Brain pericyte (primary cell): ENCODE results near the gene CFAP20DC.

Source experiments
- DNase-seq: peaks from one replicate; pipeline ENCODE4 v3.0.0-alpha.2; 2012; ENCODE audit warnings: low read depth, low spot score

Gene CFAP20DC

DNA sequence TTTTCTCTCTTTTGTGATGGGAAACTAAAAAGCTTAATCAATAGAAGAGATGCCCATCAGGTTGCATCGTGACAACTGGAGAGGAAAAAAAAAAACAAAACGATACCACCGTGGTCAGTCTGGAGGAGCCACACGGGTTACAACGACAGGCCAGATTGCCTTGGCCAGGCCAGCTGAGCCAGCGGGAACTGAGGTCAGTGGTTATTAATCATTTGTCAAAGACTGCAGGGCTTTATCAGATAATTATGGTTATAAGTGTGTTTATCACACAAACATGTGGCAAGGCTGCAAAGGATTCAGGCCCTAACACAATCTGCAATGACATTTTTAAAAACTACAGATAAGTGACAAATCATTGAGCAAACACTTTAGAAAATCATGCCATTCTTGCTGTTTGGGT lies 248.3 kb downstream of the CFAP20DC start:
- DNase-seq: no peak

DNA sequence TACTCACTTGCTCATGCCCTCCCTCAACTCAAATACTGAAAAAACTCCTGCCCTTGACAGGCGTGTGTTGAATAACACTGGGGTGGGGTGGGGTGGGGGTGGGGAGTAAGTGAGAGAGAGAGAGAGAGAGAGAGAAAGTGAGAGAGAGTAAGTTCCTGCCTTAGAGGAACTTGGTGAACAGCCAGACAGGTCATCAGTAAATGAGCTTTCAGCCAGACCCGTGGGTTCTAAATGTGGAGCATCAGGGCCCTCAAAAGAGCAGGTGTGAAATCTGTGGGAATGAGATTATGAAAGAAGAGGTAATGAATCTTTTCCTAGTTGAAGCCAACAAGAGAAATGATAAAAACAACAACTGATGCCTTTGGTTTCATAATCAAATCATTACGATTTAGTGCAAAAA lies 248.9 kb downstream of the CFAP20DC start:
- no peak for DNase-seq

DNA sequence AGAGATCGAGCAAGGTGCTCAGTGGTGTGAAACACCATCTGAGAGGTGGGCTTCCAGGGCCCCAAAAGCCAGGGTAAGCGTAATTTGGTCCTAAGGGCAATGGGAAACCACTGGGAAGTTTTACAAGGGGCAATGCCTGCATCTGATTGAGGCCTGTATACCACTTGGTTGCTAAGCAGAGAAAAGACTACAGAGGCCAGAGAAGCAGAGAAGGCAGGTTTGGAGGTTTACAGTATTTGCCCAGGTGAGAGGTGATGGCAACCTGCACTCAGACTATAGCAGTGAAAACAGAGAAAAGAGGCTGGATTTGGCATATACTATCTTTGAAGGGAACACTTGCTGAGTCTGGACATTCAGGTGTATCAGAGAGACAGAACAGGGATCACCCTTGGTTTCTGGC lies 249.8 kb downstream of the CFAP20DC start:
- no peak for DNase-seq

DNA sequence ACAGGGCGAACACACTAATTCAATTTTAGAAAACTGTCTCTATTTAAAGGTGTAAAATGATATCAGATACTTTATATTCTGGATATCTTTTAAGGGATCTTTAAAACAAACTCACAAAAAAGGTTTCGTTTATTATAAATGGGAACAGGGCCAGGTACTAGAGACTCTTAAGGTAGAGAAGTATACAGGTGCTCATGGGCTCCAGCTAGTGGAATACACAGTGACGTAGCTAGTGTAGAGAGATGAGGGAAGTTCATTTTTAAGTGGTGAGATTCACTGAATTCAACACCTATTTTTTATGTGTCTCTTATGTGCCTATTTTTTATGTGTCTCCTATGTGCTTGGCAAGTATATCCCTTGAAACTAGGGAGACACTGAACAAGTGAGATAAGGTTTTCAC lies 250.6 kb downstream of the CFAP20DC start:
- DNase-seq: no peak

DNA sequence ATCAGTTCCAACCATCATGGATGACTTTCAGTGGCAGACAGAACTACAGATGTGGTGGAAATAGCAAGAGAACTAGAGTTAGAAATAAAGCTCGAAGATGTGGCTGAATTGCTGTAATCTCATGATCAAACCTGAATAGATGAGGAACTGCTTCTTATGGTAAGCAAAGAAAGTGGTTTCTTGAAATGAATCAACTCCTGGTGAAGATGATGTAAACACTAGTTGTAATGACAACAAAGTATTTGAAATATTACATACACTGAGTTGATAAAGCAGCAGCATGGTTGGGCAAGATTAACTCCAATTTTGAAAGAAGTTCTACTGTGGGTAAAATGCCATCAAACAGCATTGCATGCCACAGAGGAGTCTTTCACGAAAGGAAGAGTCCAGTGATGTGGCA lies 251.5 kb downstream of the CFAP20DC start:
- no peak for DNase-seq

DNA sequence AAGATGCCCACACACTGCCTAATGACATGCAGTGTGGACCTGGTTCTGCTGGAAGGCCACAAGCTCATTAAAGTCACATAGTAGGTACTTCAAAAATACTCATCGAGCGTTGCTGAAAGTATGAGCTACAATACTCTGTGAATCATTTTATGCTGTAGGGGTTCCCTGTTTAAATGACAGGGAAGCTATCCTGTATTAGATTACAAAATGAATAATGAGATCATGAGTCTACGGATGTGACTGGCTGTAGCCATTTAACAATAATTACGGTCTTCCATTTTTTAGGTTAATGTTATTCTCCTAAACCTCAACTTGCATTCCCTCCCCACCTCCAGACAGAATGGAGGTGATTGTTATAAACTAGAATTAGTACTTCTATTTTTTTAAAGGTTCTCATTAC lies 255.1 kb downstream of the CFAP20DC start:
- DNase-seq: no peak

DNA sequence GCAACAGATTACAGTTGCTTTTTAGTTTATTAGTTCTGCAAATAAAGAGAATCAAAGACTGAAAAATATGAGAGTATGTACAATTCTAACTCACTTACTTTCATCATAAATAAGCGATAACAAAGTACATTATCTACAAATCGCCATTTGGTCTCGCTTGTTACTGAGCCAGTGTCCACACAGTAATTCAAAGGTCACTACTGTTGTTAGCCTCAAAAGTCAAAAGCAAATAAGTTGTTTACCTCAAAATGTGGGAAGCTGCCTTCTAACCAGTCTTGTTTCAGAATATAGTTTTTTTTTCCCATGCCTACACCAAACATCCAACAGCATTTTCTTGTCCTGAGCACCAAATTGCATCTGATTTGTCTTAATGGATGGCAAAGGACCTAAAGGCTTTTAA lies 255.9 kb downstream of the CFAP20DC start:
- DNase-seq: no peak

DNA sequence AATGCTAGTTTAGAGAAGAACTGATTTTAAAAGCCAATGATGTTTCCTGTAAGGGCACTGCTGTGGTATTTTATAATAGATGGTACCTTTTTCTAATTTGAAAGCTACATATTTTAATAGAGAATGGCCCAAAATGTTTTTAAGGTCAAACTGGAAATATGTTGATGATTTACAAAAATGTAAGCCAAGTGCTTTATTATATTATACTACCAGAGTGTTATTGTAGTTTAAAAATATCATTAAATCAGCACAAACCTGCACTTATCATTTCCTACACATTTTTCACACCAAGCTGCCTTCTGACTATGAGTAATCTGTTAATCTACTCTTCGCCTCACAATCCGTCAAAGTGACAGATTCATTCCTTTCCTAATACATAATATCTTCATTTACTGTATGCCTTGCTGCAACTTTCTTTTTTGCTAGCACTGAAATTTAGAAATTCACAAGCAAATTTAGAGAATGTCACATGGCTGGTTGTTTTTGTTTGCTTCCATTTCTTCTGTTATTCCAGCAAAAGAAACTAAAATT lies 256.8 kb downstream of the CFAP20DC start:
- no peak for DNase-seq

DNA sequence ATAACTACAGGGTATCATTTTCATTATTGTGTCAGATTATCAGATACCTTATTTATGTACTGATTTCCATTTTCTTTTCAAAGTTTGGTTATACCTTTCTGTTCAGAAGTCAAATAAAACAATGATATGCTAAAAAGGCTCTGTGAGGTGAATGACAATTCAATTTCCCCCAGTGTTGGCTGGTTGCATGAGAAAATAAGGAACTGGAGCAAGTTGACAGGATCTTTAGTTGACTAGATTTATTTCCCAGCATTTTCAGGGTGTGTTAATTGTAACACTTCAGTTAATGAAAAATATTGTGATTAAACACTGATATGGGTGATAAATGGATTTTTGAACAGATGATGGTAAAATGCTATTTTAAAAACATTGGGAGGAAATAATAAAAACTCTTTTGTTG lies 260.4 kb downstream of the CFAP20DC start:
- DNase-seq: no peak

DNA sequence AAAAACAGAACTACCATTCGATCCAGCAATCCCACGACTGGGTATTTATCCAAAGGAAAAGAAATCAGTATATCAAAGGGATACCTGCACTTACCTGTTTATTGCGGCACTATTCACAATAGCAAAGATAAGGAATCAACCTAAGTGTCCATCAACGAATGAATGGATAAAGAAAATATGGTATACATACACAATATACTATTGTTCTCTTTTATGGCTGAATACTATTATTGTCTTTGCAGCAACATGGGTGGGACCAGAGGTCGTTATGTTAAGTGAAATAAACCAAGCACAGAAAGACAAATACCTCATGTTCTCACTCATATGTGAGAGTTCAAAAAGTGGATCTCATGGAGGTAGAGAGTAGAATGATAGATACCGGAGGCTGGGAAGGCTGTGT lies 264.9 kb downstream of the CFAP20DC start:
- no peak for DNase-seq

DNA sequence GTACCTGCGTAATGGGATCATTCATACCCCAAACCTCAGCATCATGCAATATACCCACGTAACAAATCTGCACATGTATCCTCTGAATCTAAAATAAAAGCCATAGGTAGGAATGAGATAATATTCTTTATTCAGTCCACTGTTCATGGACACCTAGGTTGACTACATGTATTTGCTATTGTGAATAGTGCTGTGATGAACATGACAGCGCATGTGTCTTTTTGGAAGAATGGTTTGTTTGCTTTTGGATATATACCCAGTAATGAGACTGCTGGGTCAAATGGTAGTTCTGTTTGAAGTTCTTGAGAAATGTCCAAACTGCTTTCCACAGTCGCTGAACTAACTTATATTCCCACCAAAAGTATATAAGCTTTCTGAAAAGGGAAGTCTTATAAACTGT lies 265.4 kb downstream of the CFAP20DC start:
- DNase-seq: no peak

DNA sequence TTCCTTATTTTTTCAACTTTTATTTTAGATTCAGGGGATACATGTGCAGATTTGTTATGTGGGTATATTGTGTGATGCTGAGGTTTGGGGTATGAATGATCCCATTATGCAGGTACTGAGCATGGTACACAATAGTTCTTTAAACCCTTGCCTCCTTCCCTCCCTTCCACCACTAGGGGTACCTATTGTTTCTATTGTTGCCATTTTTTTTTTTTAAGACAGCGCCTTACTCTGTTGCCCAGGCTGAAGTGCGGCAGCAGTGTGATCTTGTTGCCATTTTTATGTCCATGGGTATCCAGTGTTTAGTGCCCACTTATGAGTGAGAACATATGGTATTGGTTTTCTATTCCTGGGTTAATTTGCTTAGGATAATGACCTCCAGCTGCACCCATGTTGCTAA lies 266.0 kb downstream of the CFAP20DC start:
- no peak for DNase-seq

DNA sequence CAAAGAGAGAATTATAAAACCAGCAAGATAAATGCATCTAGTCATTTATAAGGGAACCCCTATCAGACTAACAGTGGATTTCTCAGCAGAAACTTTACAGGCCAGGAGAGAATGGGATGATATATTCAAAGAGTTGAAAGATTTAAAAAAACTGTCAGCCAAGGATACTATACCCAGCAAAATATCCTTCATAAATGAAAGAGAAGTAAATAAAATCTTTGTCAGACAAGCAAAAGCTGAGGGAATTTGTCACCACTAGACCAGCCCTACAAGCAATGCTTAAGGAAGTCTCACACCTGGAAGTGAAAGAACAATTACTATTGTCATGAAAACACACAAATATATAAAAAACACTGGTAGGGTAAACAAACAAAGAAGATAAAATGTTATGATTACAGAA lies 269.9 kb downstream of the CFAP20DC start:
- DNase-seq: no peak

DNA sequence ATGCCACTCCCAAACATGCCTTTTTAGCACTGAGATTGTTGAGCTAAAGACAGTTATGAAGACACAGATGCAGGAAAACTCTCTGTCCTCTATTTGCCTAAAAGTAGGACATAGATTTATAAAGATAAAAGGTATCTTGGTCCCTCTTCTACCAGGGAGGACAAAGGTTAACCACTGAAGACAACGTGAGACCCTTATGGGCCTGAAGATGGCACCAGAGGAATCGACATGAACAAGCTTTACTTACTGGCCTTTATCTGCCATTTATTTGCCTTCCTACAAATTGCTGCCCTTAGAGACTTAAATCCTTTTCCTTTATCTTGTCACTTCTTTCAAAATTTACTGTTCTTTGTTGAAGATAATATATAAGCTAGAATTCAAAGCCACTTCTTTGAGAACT lies 273.6 kb downstream of the CFAP20DC start:
- DNase-seq: no peak

DNA sequence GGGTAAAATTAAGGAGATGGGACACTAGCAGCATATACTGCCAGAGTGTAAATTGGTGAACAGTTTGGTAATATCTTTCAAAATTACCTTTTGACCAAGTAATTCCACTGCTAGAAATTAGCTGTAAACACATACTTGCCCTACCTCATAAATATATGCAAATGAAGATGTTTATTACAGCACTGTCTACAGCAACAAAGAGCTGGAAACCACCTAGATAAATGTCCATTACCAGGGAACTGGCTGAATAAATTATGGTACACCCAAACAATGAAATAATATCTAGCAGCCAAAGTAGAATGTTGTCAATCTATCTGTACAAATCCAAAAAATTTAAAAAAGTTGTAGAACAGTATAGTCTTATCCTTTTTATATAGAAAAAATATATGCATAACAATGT lies 277.4 kb downstream of the CFAP20DC start:
- no peak for DNase-seq

DNA sequence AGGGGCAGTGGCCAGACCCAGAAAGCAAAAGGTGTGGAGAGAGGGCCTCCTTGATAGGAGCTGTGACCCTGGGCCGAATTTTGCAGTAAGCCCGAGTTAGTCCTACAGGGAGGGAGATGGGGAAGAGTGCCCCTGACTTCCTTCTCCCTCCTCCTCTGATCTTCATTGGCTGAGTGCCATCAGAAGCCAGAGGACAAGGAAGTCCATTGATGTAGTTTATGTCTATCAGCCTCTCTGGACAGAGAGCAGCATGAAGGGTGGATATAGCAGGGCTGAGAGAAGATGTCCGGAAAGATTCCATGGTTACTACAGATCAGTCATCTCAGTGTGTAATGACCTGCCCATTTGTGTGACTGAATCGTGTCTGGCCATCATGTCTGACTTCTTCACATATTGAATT lies 280.8 kb downstream of the CFAP20DC start:
- no peak for DNase-seq

DNA sequence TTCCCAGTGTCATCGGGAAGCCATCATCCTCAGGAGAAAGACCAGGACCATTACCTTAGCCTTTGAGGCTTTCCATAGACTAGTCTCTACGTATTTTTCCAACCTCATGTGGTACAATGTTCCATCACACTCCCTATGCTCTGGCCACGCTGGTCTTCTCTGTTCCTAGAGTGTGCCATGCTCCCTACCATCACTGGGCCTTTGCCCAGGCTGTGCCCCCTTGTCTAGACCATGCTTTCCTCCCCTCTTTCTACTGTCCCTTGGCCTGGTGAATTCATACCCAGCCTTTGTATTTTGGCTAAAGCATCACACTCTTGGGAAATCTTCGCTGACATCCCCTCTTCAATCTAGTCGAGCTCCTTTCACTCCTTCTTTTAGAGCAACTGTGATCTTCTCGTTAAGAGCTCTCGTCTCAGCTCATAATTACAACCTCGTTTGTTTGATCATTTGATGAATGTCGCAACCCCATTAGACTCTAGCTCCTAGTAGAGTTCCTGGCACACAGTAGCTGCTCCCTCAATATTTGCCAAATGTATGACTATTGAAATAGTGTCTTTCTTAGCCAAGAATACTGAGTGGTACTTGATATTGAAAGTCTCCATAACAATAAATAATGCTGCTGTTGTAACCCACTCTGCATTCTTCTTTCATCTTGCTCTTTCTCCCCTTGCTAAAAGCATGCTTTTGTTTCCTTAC lies 283.1 kb downstream of the CFAP20DC start:
- DNase-seq: no peak

DNA sequence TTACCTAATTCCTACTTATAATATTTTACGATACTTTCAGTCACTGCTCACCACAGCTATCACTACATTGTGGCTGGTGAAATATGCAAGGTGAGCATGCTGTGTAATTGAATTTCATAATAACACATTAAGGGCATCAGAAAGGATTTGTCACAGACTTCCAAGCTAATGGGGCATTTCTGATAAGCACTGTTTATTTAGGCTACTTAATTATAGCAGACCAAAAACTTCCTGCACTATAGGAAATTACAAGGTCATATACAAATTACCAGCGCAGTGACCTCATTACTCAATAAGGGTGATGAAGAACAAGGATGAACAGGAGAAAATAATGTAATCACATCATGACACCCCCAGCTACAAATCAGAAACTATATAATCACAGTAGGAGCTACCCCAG lies 294.7 kb downstream of the CFAP20DC start:
- no peak for DNase-seq

DNA sequence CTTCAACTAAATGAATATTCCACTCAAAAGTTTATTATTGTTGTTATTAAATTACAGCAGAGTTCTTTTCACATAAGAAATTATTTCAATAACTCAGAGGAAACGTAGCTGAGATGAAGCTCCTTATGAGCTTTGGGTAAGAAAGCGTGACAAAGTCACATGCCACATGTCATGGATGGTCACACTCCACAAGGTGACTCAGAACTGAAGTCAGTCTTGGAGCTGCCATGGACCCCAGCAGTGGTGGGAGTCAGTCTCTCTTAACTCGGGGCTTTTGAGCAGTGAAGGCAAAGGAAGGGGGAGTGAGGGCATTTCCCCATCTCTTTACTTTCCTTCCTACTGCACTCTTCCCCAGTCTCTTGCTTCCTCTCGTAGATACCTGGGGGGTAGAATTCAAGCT lies 295.8 kb downstream of the CFAP20DC start:
- DNase-seq: no peak

DNA sequence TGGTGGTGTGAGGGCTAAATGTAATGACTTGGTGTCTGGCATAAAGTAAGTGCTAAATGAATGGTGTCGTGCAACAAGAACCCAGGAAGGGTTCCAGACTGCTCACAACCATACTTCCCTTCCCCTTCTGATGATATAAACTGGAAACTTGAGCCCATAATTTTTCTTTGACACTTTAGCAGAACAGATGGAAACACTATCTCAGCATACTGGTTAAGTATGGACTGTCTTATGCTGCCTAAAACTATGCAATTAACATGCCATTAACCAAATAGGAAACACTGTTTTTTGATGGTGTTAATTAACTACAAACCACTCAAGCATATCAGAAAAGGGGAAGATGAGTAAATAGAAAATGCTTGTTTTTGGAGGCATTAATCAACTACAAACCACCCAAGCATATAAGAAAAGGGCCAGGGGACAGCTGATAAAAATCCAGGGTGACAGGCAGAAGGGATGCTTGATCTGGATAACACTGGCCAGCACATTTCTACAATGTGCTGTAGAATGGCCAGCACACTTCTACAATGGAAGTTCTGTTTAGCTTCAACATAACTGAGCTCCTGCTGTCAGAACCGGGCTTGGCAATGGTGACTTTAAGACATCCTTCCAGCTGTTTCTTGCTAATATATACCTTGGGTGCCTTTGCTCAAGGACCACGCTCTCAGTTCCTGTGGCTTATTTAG lies 297.8 kb downstream of the CFAP20DC start:
- no peak for DNase-seq

DNA sequence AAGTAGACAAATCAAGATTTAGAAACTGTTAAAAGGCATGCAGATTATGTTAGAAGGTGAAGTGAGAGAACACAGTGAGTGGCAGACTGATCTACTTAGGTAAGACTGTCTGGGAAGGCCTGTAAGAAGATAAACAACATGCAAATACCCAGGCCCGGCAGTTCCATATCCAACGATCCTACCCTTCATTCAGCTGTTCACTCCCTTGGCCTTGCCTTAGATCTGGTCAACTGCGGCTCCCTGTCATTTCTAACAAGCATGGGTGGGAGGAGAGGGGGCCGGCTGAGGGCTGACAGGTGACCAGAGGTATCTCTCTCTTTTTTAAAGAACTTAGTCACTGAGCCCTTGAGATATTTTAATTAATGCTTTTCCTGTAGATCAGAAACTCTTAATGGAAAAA lies 298.6 kb downstream of the CFAP20DC start:
- DNase-seq: no peak

DNA sequence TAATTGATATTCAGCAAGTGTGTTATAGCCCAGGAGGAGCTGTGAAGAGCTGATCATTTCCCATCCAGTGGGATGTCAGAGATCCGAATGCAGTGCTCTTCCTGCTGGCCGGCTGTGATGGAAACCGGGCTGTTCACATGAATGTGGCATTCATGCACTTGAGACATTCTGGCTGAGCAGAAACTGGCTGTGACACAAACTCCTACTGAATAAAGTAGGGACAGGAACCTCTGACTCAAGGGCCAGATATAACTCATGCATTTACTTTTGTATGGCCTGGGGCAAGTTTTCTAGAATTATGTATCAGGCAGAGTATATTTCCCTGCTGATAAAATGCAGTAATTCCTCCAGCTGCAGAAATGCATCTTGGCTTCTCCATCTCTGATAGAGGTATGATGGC lies 299.9 kb downstream of the CFAP20DC start:
- no peak for DNase-seq

DNA sequence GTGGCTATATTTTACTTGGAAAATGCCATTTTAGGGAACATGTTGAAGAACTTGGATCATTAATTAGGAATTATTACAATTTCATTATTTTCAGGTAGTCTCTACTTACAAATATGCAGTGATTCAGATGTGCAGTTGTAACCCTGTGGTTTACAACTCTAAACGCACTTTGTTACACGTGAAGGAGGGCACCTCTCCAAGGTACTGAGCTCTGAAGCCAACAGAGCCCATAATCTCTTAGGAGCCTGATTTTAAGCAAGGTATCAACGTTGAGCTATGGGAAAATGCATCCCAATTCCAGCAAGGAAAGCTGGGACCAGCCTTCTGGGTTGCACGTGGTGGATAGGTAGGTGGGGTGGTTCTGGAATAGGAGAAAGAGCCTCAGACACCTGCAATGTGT lies 301.8 kb downstream of the CFAP20DC start:
- DNase-seq: no peak
